Dendritic cell treated with granulocyte-macrophage colony-stimulating factor and Interleukin-4, amounts not matched to agents 40 ng/mL and 50 ng/mL, for 4 days (primary cell): ENCODE data around the gene ABL1.
"Not testable (repeated sequence)": the region's sequence is repeated elsewhere in the genome, so short reads cannot be mapped to it uniquely, and the experiment has no call there.

Experiments
- H3K27ac Mint-ChIP-seq: one replicate; pipeline ENCODE4 v1.8.0; 2022; ENCODE audit warnings: mild to moderate bottlenecking, mixed read lengths
- H3K27me3 Mint-ChIP-seq: one replicate; pipeline ENCODE4 v1.8.0; 2022; ENCODE audit warnings: mild to moderate bottlenecking, mixed read lengths
- H3K36me3 Mint-ChIP-seq: one replicate; pipeline ENCODE4 v1.8.0; 2022; ENCODE audit warnings: low read depth, mixed read lengths
- H3K4me1 Mint-ChIP-seq: one replicate; pipeline ENCODE4 v1.8.0; 2022; ENCODE audit warnings: low read depth, mixed read lengths
- H3K4me3 Mint-ChIP-seq: one replicate; pipeline ENCODE4 v1.8.0; 2022; ENCODE audit warnings: mild to moderate bottlenecking, moderate library complexity, mixed read lengths
- H3K9me3 Mint-ChIP-seq: one replicate; pipeline ENCODE4 v1.8.0; 2022; ENCODE audit warnings: mixed read lengths
- intact Hi-C: fragments of 100-400 bp; cut with micrococcal nuclease; formaldehyde crosslinking; loops from one replicate; pipeline ENCODE4 v1.15.0; 2022

Gene ABL1

GRCh38 chr9:130908878-130909355 lies 73.9 kb downstream of the ABL1 start:
- Mint-ChIP-seq H3K4me1 (peaks cover 5% of the 10 kb centered on the region), H3K27me3 (peaks cover 18% of the 10 kb centered on the region), H3K4me3 (no peak overlapping the region), H3K9me3 (no peaks in the 10 kb centered on the region), H3K27ac (no peak overlapping the region), H3K36me3 (no peaks in the 10 kb centered on the region)
- intact Hi-C loops: no loop called here

- H3K36me3 Mint-ChIP-seq, H3K9me3 Mint-ChIP-seq, H3K4me3 Mint-ChIP-seq, intact Hi-C loops, H3K27ac Mint-ChIP-seq, H3K4me1 Mint-ChIP-seq: not testable (repeated sequence)
- peaks cover 20% of the 10 kb centered on the region for H3K27me3 Mint-ChIP-seq
Observed at GRCh38 chr9:130910041-130910440, 75.0 kb downstream of the ABL1 start.

GRCh38 chr9:130910670-130911069 lies 75.6 kb downstream of the ABL1 start:
- H3K4me3 Mint-ChIP-seq, H3K36me3 Mint-ChIP-seq, intact Hi-C loops, H3K9me3 Mint-ChIP-seq, H3K4me1 Mint-ChIP-seq, H3K27ac Mint-ChIP-seq: not testable (repeated sequence)
- peaks cover 23% of the 10 kb centered on the region for H3K27me3 Mint-ChIP-seq

- no peak overlapping the region for H3K27ac Mint-ChIP-seq
- H3K4me1 Mint-ChIP-seq: no peaks in the 10 kb centered on the region
- H3K27me3 Mint-ChIP-seq: peaks cover 23% of the 10 kb centered on the region
- H3K36me3 Mint-ChIP-seq: no peaks in the 10 kb centered on the region
- H3K4me3 Mint-ChIP-seq: no peak overlapping the region
- H3K9me3 Mint-ChIP-seq: no peaks in the 10 kb centered on the region
- intact Hi-C loops: no loop called here
Observed at GRCh38 chr9:130911254-130912049, 76.4 kb downstream of the ABL1 start.

GRCh38 chr9:130912932-130913598 lies 78.0 kb downstream of the ABL1 start:
- H3K9me3 Mint-ChIP-seq: no peaks in the 10 kb centered on the region
- no peak overlapping the region for H3K27ac Mint-ChIP-seq

GRCh38 chr9:130913599-130914416 lies 78.8 kb downstream of the ABL1 start:
- H3K27ac Mint-ChIP-seq: no peak overlapping the region
- no peaks in the 10 kb centered on the region for H3K9me3 Mint-ChIP-seq
- no peaks in the 10 kb centered on the region for H3K36me3 Mint-ChIP-seq
- intact Hi-C loops: no loop called here
- no peak overlapping the region for H3K4me3 Mint-ChIP-seq
- no peaks in the 10 kb centered on the region for H3K4me1 Mint-ChIP-seq
- peaks cover 19% of the 10 kb centered on the region for H3K27me3 Mint-ChIP-seq

More at GRCh38 chr9:130912932-130913598, 78.0 kb downstream of the ABL1 start:
- intact Hi-C loops: no loop called here
- Mint-ChIP-seq H3K4me1 (no peaks in the 10 kb centered on the region), H3K36me3 (no peaks in the 10 kb centered on the region), H3K27me3 (peaks cover 21% of the 10 kb centered on the region), H3K4me3 (no peak overlapping the region)

- Mint-ChIP-seq H3K4me1 (no peaks in the 10 kb centered on the region), H3K36me3 (no peaks in the 10 kb centered on the region), H3K9me3 (no peaks in the 10 kb centered on the region), H3K4me3 (no peak overlapping the region), H3K27ac (no peak overlapping the region), H3K27me3 (peaks cover 22% of the 10 kb centered on the region)
- intact Hi-C loops: no loop called here
Observed at GRCh38 chr9:130914417-130915095, 79.5 kb downstream of the ABL1 start.

- no peak overlapping the region for H3K4me3 Mint-ChIP-seq
- H3K27me3 Mint-ChIP-seq: peaks cover 22% of the 10 kb centered on the region
- H3K4me1 Mint-ChIP-seq: no peaks in the 10 kb centered on the region
- H3K27ac Mint-ChIP-seq: no peak overlapping the region
- H3K9me3 Mint-ChIP-seq: no peaks in the 10 kb centered on the region
- H3K36me3 Mint-ChIP-seq: no peaks in the 10 kb centered on the region
- intact Hi-C loops: no loop called here
Observed at GRCh38 chr9:130915096-130915447, 80.0 kb downstream of the ABL1 start.

- no peaks in the 10 kb centered on the region for H3K4me1 Mint-ChIP-seq
- H3K4me3 Mint-ChIP-seq: no peak overlapping the region
- intact Hi-C loops: no loop called here
- peaks cover 26% of the 10 kb centered on the region for H3K27me3 Mint-ChIP-seq
- no peaks in the 10 kb centered on the region for H3K9me3 Mint-ChIP-seq
- H3K27ac Mint-ChIP-seq: no peak overlapping the region
- no peaks in the 10 kb centered on the region for H3K36me3 Mint-ChIP-seq
Observed at GRCh38 chr9:130917168-130917960, 82.3 kb downstream of the ABL1 start.

GRCh38 chr9:130918101-130918825 lies 83.2 kb downstream of the ABL1 start:
- H3K27ac Mint-ChIP-seq: no peak overlapping the region
- peaks cover 32% of the 10 kb centered on the region for H3K27me3 Mint-ChIP-seq
- no peak overlapping the region for H3K4me3 Mint-ChIP-seq
- intact Hi-C loops: no loop called here
- H3K9me3 Mint-ChIP-seq: no peaks in the 10 kb centered on the region
- H3K36me3 Mint-ChIP-seq: no peaks in the 10 kb centered on the region
- H3K4me1 Mint-ChIP-seq: no peaks in the 10 kb centered on the region

GRCh38 chr9:130918826-130919558 lies 83.9 kb downstream of the ABL1 start:
- no peak overlapping the region for H3K4me3 Mint-ChIP-seq
- intact Hi-C loops: no loop called here
- H3K9me3 Mint-ChIP-seq: no peaks in the 10 kb centered on the region
- H3K4me1 Mint-ChIP-seq: no peaks in the 10 kb centered on the region
- H3K27ac Mint-ChIP-seq: no peak overlapping the region
- H3K27me3 Mint-ChIP-seq: peaks cover 32% of the 10 kb centered on the region
- no peaks in the 10 kb centered on the region for H3K36me3 Mint-ChIP-seq

GRCh38 chr9:130919559-130920145 lies 84.6 kb downstream of the ABL1 start:
- Mint-ChIP-seq H3K9me3 (no peaks in the 10 kb centered on the region), H3K4me1 (no peaks in the 10 kb centered on the region), H3K27ac (no peak overlapping the region), H3K27me3 (peaks cover 29% of the 10 kb centered on the region), H3K36me3 (no peaks in the 10 kb centered on the region), H3K4me3 (no peak overlapping the region)
- intact Hi-C loops: no loop called here
